Measurements from ENCODE around the gene IPO5. TPM values are rescaled to one million over a fixed set of nuclear protein-coding genes. Genes with fewer than 3 reads are reported as not detected.

The IPO5 gene
- total and polyA plus RNA-seq, 8 donors: 32.6 to 140 (median 91.6) TPM

DNA sequence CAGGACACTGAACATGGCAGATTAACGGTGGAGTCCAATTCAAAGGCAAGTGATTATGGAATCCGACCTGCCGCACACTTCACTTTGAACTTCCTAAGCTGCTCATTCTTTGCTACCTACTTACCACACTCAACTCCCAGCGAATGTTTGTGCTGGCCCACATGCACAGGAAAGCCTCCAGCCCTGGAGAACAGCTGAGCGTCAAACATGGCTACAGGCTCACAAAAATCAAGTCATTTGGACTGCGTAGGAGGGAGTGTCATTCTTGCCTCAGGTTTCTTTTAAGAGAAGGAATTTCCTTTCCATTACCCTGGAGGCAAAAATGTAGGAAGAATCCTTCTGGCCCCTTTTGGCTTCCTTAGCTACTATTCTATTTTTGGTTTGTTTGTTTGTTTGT is 41.3 kb upstream of the IPO5 start:
- DNase-seq (no peak), ATAC-seq (no peak), FAIRE-seq (no peak)
- TF ChIP-seq, protein P1, sequence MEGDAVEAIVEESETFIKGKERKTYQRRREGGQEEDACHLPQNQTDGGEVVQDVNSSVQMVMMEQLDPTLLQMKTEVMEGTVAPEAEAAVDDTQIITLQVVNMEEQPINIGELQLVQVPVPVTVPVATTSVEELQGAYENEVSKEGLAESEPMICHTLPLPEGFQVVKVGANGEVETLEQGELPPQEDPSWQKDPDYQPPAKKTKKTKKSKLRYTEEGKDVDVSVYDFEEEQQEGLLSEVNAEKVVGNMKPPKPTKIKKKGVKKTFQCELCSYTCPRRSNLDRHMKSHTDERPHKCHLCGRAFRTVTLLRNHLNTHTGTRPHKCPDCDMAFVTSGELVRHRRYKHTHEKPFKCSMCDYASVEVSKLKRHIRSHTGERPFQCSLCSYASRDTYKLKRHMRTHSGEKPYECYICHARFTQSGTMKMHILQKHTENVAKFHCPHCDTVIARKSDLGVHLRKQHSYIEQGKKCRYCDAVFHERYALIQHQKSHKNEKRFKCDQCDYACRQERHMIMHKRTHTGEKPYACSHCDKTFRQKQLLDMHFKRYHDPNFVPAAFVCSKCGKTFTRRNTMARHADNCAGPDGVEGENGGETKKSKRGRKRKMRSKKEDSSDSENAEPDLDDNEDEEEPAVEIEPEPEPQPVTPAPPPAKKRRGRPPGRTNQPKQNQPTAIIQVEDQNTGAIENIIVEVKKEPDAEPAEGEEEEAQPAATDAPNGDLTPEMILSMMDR (IDR thresholded peaks at IDR 0.05): no peak
- intact Hi-C loops (cut with DNase I): no loop called here
- H3K9me3 ChIP-seq: no peaks in the 10 kb centered on the region
- no peaks in the 10 kb centered on the region for H3K36me3 ChIP-seq
- H3K4me1 ChIP-seq: no peaks in the 10 kb centered on the region
- H3K27me3 ChIP-seq: no peaks in the 10 kb centered on the region
- H3K4me3 ChIP-seq: no peak overlapping the region
- WGBS, 2 donors: 83 to 89% methylated on average over 6 of the region's 6 CpGs
- no peak overlapping the region for H3K27ac ChIP-seq

DNA sequence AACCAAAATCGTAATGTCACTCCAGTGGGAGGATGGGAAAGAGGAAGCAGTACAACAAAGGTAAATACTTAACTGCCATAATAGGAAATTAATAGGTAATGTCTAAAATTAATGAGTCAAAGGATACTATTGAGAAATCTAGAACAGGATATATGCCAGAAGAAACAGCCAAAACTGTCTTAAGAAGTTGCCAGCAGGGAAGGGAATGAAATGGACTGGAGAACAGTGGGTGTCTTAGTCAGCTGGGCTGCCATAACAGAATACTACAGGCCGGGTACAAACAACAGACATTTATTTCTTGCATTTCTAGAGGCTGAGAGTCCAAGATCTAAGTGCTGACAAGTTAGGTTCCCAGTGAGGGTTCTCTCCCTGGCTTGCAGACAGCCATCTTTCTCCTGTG is 40.3 kb upstream of the IPO5 start:
- Histone ChIP-seq H3K27ac (no peak overlapping the region), H3K36me3 (no peaks in the 10 kb centered on the region), H3K4me1 (no peaks in the 10 kb centered on the region), H3K9me3 (no peaks in the 10 kb centered on the region), H3K4me3 (no peak overlapping the region), H3K27me3 (no peaks in the 10 kb centered on the region)
- intact Hi-C loops (cut with DNase I): no loop called here
- FAIRE-seq (no peak), ATAC-seq (no peak), DNase-seq (no peak)
- 82 to 86% methylated on average over 2 of the region's 2 CpGs for WGBS, 2 donors
- TF ChIP-seq, protein P1 (IDR thresholded peaks at IDR 0.05): no peak

DNA sequence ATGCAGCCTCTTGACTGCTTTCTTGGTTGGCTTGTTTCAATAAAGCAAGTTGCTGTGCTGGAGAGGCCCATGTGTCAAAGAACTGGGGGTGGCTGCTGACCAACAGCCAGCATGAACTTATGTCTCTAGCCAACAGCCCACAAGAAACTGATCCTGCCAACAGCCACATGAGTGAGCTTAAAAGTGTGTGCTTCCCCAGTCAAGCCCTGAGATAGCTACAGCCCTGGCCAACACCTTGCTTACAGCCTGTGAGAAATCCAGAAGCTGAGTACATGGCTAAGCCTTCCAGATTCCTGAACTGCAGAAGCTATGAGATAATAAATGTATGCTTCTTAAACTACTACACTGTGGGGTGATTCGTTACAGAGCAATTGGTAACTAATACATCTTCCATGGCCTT is 38.9 kb upstream of the IPO5 start:
- H3K36me3 ChIP-seq: no peaks in the 10 kb centered on the region
- intact Hi-C loops (cut with DNase I): no loop called here
- H3K27ac ChIP-seq: no peak overlapping the region
- no peaks in the 10 kb centered on the region for H3K27me3 ChIP-seq
- ATAC-seq: no peak
- no peak for FAIRE-seq
- TF ChIP-seq, protein P1 (IDR thresholded peaks at IDR 0.05): no peak
- no peaks in the 10 kb centered on the region for H3K9me3 ChIP-seq
- DNase-seq: no peak
- 62 to 71% methylated on average over 1 of the region's 1 CpG for WGBS, 2 donors
- H3K4me3 ChIP-seq: no peak overlapping the region
- no peaks in the 10 kb centered on the region for H3K4me1 ChIP-seq

DNA sequence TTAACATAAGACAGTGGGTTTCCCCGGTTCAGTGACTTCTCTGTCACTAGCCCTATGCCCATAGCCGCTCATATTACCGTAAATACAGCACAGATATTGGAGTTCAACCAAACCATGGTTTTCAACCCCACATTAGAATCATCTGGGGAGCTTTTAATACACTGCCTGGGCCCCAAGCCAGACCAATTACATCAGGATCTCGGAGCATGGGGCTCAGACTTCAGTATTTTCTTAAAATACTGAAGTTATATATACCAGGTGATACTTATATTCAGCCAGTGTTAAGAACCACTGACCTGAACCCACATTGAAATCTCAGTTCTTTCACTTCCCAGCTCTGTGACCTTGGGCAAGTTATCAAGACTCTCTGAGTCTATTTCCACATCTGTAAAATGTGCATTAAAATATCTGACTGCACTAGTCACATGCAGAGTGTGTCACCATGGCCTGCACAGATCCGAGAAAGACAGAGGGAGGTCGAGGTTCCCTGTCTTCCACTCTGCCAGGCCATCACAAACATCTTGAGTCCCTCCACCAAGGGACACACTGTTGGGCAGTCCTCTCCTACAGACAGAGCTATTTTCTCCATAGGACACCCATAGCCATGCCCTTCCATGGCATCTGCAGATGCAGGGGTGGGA is 32.2 kb upstream of the IPO5 start:
- H3K4me3 ChIP-seq: no peak overlapping the region
- intact Hi-C loops (cut with DNase I): no loop called here
- FAIRE-seq (no peak), DNase-seq (no peak), ATAC-seq (no peak)
- TF ChIP-seq, protein P1 (IDR thresholded peaks at IDR 0.05): no peak
- WGBS, 2 donors: 80 to 82% methylated on average over 6 of the region's 6 CpGs
- H3K9me3 ChIP-seq: no peaks in the 10 kb centered on the region
- no peaks in the 10 kb centered on the region for H3K36me3 ChIP-seq
- no peaks in the 10 kb centered on the region for H3K4me1 ChIP-seq
- H3K27me3 ChIP-seq: no peaks in the 10 kb centered on the region
- no peak overlapping the region for H3K27ac ChIP-seq

DNA sequence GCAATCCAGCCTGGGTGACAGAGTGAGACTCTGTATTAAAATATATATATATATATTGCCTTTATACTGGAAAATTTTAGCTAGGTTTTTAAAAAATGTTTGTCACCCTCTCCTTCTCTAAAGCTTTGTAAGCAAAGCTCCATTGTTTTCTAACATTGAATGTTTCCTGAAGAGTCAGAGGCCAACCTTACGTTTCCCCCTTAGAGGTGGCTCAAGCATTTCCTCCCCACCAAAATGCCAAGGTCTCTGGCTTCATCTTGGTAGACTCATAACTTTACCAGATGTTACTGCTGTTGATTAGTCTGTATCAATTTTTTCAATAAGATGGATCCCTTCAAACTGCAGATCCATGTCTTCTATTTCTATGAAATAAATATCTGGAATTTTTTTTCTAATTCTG is 25.2 kb upstream of the IPO5 start:
- TF ChIP-seq, protein P1 (IDR thresholded peaks at IDR 0.05): no peak
- no peak for ATAC-seq
- no peak for DNase-seq
- H3K4me1 ChIP-seq: no peaks in the 10 kb centered on the region
- H3K27me3 ChIP-seq: no peaks in the 10 kb centered on the region
- intact Hi-C loops (cut with DNase I): no loop called here
- H3K27ac ChIP-seq: no peak overlapping the region
- no peak overlapping the region for H3K4me3 ChIP-seq
- H3K9me3 ChIP-seq: no peaks in the 10 kb centered on the region
- 75 to 86% methylated on average over 1 of the region's 1 CpG for WGBS, 2 donors
- FAIRE-seq: no peak
- H3K36me3 ChIP-seq: no peaks in the 10 kb centered on the region

Measured in pancreas (tissue), 10 donors.